Subcutaneous abdominal adipose tissue (tissue), 5 donors: ENCODE data around the gene SPATA20.

Source experiments
- H3K27ac ChIP-seq: one replicate; pipeline ENCODE4 v1.7.0; 2013; ENCODE audit warnings: low read depth, mild to moderate bottlenecking, inconsistent platforms, low read length, moderate library complexity
- H3K27me3 ChIP-seq, 5 donors: one replicate each; pipeline ENCODE4 v1.7.0; 2013; ENCODE audit warnings: low read length in 5 of 5, inconsistent platforms in 1 of 5; ENCODE audit not compliant: control insufficient read depth in 5 of 5, insufficient read depth in 4 of 5
- H3K36me3 ChIP-seq, 5 donors: one replicate each; pipeline ENCODE4 v1.7.0; 2013; ENCODE audit warnings: low read length in 5 of 5; ENCODE audit not compliant: control insufficient read depth in 5 of 5, insufficient read depth in 5 of 5
- H3K4me1 ChIP-seq, 5 donors: one replicate each; pipeline ENCODE4 v1.7.0; 2013; ENCODE audit warnings: low read length in 5 of 5, mild to moderate bottlenecking in 3 of 5, moderate library complexity in 1 of 5; ENCODE audit not compliant: control insufficient read depth in 5 of 5, insufficient read depth in 5 of 5
- H3K4me3 ChIP-seq, 5 donors: one replicate each; pipeline ENCODE4 v1.7.0; 2013; ENCODE audit warnings: low read length in 5 of 5, low read depth in 1 of 5
- H3K9ac ChIP-seq, 5 donors: one replicate each; pipeline ENCODE4 v1.7.0; 2013; ENCODE audit warnings: low read length in 5 of 5, mild to moderate bottlenecking in 4 of 5, moderate library complexity in 3 of 5
- H3K9me3 ChIP-seq, 5 donors: one replicate each; pipeline ENCODE4 v1.7.0; 2013; ENCODE audit warnings: low read length in 5 of 5; ENCODE audit not compliant: control insufficient read depth in 5 of 5
- donor health status: healthy.
- donor health status: healthy.
- donor health status: healthy.
- donor health status: healthy.
- donor health status: healthy.

Gene SPATA20

DNA sequence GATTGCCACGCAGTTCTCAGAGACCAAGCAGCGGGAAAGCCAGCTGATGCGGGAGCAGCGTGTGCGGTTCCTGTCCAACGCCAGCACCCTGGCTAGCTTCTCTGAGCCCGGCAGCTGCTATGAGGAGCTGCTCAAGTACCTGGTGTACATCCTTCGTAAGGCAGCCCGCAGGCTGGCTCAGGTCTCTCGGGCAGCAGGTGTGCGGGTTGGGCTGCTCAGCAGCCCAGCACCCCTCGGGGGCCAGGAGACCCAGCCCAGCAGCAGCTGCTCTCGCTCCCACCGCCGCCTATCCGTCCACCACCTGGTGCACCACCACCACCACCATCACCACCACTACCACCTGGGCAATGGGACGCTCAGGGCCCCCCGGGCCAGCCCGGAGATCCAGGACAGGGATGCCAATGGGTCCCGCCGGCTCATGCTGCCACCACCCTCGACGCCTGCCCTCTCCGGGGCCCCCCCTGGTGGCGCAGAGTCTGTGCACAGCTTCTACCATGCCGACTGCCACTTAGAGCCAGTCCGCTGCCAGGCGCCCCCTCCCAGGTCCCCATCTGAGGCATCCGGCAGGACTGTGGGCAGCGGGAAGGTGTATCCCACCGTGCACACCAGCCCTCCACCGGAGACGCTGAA is 28.7 kb downstream of the SPATA20 start:
- peaks cover 0 to 24% (median 11%) of the 10 kb centered on the region in 5 donors for H3K27me3 ChIP-seq
- H3K9ac ChIP-seq, result no peak overlapping the region
- no peak overlapping the region for H3K27ac ChIP-seq
- no peaks in the 10 kb centered on the region for H3K36me3 ChIP-seq
- H3K9me3 ChIP-seq, result no peaks in the 10 kb centered on the region
- H3K4me1 ChIP-seq, result no peaks in the 10 kb centered on the region
- no peak overlapping the region for H3K4me3 ChIP-seq

DNA sequence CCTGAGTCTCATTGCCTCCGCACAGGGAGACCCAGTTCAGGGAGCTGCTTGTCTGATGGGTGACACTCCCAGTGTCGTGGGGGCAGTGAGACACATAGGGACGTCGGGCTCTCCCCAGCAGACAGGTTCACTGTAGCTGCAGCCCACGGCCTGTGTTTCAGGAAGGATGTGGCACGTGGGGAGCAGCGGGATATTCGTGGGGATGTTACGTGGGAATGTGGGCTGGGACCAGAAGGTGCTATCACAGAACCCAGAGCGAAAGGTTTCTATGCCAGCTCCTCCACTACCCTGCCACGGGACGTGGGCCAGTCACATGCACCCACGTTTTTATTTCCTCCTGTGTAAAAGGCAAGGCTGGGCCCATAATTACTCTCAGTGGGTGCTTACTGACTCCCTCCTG is 29.9 kb downstream of the SPATA20 start:
- no peak overlapping the region for H3K9ac ChIP-seq
- peaks cover 0 to 25% (median 11%) of the 10 kb centered on the region in 5 donors for H3K27me3 ChIP-seq
- no peaks in the 10 kb centered on the region for H3K36me3 ChIP-seq
- H3K4me3 ChIP-seq, result no peak overlapping the region
- H3K4me1 ChIP-seq, result no peaks in the 10 kb centered on the region
- no peak overlapping the region for H3K27ac ChIP-seq
- no peaks in the 10 kb centered on the region for H3K9me3 ChIP-seq

DNA sequence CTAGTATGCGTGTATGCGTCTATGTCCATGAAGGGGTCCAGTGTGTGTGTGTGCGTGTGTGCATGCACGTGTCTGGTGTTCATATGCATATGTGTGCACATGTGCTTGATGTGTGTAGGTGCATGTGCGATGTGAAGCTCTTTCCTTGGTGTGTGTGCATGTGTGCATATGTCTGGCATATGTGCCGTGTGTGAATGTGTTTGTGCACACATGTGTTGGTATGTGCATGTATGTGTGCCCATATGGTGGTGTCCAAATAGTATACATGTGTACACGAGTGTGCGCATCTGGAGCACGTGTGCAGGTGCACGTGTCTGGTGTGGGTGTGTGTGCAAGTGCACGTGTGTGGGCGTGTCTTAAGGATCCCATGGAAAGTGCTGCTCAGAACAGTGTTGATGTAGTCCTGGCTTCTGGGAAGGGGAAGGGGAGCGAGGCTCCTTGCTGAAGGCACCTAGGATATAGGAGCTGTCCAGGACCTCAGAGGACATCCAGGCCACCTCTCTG is 30.5 kb downstream of the SPATA20 start:
- no peaks in the 10 kb centered on the region for H3K36me3 ChIP-seq
- no peaks in the 10 kb centered on the region for H3K9me3 ChIP-seq
- no peak overlapping the region for H3K4me3 ChIP-seq
- H3K4me1 ChIP-seq, result no peaks in the 10 kb centered on the region
- no peak overlapping the region for H3K27ac ChIP-seq
- H3K27me3 ChIP-seq, result peaks cover 0 to 25% (median 9%) of the 10 kb centered on the region in 5 donors
- H3K9ac ChIP-seq, result no peak overlapping the region

DNA sequence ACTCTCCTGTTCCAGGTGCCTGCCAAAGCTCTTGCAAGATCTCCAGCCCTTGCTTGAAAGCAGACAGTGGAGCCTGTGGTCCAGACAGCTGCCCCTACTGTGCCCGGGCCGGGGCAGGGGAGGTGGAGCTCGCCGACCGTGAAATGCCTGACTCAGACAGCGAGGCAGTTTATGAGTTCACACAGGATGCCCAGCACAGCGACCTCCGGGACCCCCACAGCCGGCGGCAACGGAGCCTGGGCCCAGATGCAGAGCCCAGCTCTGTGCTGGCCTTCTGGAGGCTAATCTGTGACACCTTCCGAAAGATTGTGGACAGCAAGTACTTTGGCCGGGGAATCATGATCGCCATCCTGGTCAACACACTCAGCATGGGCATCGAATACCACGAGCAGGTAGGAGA is 31.2 kb downstream of the SPATA20 start:
- H3K36me3 ChIP-seq, result no peaks in the 10 kb centered on the region
- peaks cover 0 to 22% (median 9%) of the 10 kb centered on the region in 5 donors for H3K27me3 ChIP-seq
- no peak overlapping the region for H3K9ac ChIP-seq
- H3K4me1 ChIP-seq, result no peaks in the 10 kb centered on the region
- H3K4me3 ChIP-seq, result no peak overlapping the region
- H3K9me3 ChIP-seq, result no peaks in the 10 kb centered on the region
- H3K27ac ChIP-seq, result no peak overlapping the region

DNA sequence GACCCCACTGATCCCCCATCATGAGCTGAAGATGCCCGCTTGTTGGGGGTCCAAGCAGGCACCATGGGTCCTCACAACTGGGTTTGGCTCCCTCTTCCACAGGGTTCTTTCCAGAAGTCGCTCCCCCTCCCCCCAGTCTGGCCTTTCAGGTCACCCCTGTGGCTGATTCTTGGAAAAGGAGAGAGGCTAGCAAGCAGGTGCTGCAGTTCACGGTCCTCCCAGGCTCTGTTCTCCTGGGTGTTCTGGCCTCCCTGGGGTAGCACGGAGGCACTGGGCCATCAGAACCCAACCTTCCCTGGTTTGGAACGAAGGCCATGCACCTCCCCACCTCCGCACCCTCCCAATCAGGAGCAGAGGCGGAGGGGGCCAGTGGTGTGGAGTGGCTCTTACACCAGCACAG is 32.4 kb downstream of the SPATA20 start:
- no peak overlapping the region for H3K27ac ChIP-seq
- H3K36me3 ChIP-seq, result no peaks in the 10 kb centered on the region
- H3K9ac ChIP-seq, result no peak overlapping the region
- peaks cover 0 to 22% (median 9%) of the 10 kb centered on the region in 5 donors for H3K27me3 ChIP-seq
- no peak overlapping the region for H3K4me3 ChIP-seq
- H3K4me1 ChIP-seq, result no peaks in the 10 kb centered on the region
- H3K9me3 ChIP-seq, result no peaks in the 10 kb centered on the region

DNA sequence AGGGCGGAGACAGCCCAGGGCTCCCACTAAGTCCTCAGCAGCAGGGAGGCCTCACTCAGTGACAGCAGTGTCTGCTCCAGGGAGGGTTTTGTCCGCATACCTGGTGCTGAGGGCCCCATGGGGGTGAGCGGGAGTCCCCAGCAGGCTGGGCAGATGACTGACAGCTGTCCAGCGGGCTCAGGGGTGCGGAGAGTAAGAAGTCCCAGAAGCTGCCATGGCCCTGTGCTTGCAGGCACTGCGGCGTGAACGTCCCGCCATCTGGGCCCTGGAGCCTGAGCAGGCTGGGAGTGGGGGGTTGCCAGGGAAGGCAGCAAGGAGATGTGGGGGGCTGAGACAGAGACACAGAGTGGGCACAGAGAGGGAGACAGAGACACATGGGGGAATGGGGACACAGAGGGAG is 33.7 kb downstream of the SPATA20 start:
- Histone ChIP-seq H3K27ac (no peak overlapping the region), H3K36me3 (no peaks in the 10 kb centered on the region), H3K4me3 (no peak overlapping the region), H3K9me3 (no peaks in the 10 kb centered on the region), H3K27me3 (peaks cover 0 to 22% (median 9%) of the 10 kb centered on the region in 5 donors), H3K9ac (no peak overlapping the region), H3K4me1 (no peaks in the 10 kb centered on the region)

DNA sequence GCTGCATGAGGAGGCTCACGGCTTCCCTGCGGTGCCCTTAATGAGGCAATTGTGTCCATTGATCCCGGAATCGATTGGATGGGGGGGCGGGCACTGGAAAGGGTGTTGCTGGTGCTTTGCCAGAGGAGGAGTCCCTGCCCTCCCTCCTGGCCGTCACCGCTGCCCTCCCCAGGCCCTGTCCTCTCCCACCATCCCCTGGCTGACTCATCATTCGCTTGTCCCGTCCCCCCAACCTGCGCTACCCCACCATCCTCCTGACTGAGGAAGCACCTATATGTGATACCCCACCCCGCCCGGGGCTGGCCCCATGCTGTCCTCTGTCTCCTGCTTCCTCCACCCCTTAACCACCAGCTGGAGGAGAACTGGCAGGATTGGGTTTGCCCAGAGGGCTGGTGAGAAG is 34.3 kb downstream of the SPATA20 start:
- no peaks in the 10 kb centered on the region for H3K9me3 ChIP-seq
- no peak overlapping the region for H3K9ac ChIP-seq
- H3K4me3 ChIP-seq, result no peak overlapping the region
- H3K36me3 ChIP-seq, result no peaks in the 10 kb centered on the region
- H3K27me3 ChIP-seq, result peaks cover 0 to 22% (median 9%) of the 10 kb centered on the region in 5 donors
- H3K4me1 ChIP-seq, result no peaks in the 10 kb centered on the region
- H3K27ac ChIP-seq, result no peak overlapping the region

DNA sequence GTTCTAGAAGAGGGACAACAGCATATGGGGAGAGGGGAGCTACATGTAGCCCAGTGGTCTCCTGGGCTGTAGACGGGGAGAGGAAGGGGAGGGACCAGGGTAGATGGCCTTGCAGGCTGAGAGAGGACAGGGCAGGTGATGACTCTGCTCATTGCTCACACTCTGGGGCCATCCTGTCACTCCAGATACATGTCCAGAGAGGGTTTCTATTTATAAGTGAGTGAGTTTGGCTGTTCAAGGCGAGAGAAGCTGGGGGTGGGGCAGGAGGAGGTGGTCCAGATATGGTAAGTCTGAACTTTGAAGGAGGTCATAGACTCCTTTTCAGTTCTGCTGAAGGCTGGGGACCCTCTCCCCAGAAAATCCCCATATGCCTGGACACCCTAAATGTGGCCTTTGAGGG is 35.8 kb downstream of the SPATA20 start:
- H3K27ac ChIP-seq, result no peak overlapping the region
- no peaks in the 10 kb centered on the region for H3K36me3 ChIP-seq
- H3K27me3 ChIP-seq, result peaks cover 0 to 22% (median 9%) of the 10 kb centered on the region in 5 donors
- H3K9ac ChIP-seq, result no peak overlapping the region
- no peaks in the 10 kb centered on the region for H3K9me3 ChIP-seq
- no peaks in the 10 kb centered on the region for H3K4me1 ChIP-seq
- H3K4me3 ChIP-seq, result no peak overlapping the region

DNA sequence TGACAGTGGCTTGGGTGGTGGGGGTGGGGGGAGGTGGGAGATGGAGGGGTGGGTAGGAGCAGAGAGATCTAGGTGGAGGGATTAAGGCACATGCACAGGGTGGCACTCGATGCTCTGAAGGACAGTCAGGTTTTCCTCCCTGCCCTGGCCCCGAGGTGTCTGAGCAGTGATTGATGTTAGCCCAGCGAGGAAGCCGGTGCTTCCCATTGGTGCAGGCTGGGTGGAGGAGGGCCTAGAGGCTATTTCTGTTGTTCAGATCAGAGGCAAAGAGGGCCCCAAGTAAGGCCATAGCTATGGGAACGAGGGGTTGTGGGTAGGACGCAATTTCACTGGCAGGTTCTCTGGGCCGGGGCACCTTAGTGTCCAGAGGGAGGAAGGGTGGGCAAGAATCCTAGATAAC is 36.7 kb downstream of the SPATA20 start:
- no peak overlapping the region for H3K4me3 ChIP-seq
- peaks cover 0 to 16% (median 9%) of the 10 kb centered on the region in 5 donors for H3K27me3 ChIP-seq
- no peak overlapping the region for H3K27ac ChIP-seq
- peaks cover 0 to 2% (median under 1%) of the 10 kb centered on the region in 5 donors for H3K4me1 ChIP-seq
- no peak overlapping the region for H3K9ac ChIP-seq
- H3K9me3 ChIP-seq, result no peaks in the 10 kb centered on the region
- H3K36me3 ChIP-seq, result no peaks in the 10 kb centered on the region

DNA sequence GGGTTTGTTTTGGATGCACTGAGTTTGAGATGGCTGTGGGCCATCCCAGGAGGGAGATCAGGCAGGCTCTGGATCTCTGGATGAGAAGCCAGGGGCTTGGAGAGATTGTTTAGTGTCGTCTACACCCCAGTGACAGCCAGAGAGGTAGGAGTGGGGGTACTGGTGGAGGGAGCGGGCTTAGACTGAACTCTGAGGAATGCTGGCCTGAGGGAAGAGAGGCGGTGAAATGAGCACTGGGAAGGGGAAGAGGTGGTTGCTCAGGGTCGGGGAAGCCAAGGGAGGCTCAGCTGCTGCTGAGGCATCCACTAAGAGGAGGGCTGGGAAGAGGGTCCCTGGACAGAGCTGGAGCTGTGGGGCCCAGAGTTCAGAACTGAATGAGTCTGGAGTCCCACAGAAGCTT is 37.1 kb downstream of the SPATA20 start:
- Histone ChIP-seq H3K4me3 (no peak overlapping the region), H3K27me3 (peaks cover 0 to 14% (median 9%) of the 10 kb centered on the region in 5 donors), H3K27ac (no peak overlapping the region), H3K9me3 (no peaks in the 10 kb centered on the region), H3K4me1 (peaks cover 0 to 7% (median 5%) of the 10 kb centered on the region in 5 donors), H3K36me3 (no peaks in the 10 kb centered on the region), H3K9ac (no peak overlapping the region)
